H1 (cell line): ENCODE results near the gene RBM26. TPM values are rescaled to one million over a fixed set of nuclear protein-coding genes. Genes with fewer than 3 reads are reported as not detected.

ENCODE experiments used
- CTCF ChIA-PET: fragments of 300-600 bp; sonication (Branson Sonifier 250); formaldehyde crosslinking; loops from one replicate; lab custom pipeline; 2021; ENCODE audit not compliant: partially characterized antibody; lab: Charles Lee
- POLR2A ChIA-PET: fragments of 300-600 bp; sonication (Branson Sonifier 250); formaldehyde crosslinking; loops from one replicate; lab custom pipeline; 2021; ENCODE audit warnings: inconsistent platforms; ENCODE audit not compliant: partially characterized antibody; lab: Charles Lee
- DNase-seq, 2 experiments: peaks; one replicate each; pipeline versions ENCODE4 v3.0.0 to v3.0.0-alpha.2; 2010 to 2022; ENCODE audit warnings: low spot score in 2 of 2, low read depth in 1 of 2, mixed read lengths in 1 of 2
- FAIRE-seq: peaks from 2 replicates; lab custom pipeline; 2011; peaks lifted over from hg19 to GRCh38; lab: Jason Lieb, UNC
- H2AFZ ChIP-seq: 2 replicates; pipeline ENCODE4 v1.8.1; 2012; ENCODE audit warnings: low read length, inconsistent platforms
- H2AK5ac ChIP-seq: 2 replicates; pipeline ENCODE4 v1.6.1; 2013; ENCODE audit warnings: low read depth, low read length
- H2BK120ac ChIP-seq: replicated peaks from 2 replicates; pipeline ENCODE3; 2013; ENCODE audit warnings: low read depth, low read length, inconsistent platforms
- H2BK12ac ChIP-seq: 2 replicates; pipeline ENCODE4 v1.6.1; 2013; ENCODE audit warnings: low read depth, low read length
- H2BK15ac ChIP-seq: 2 replicates; pipeline ENCODE4 v1.6.1; 2013; ENCODE audit warnings: low read length
- H2BK20ac ChIP-seq: 2 replicates; pipeline ENCODE4 v1.6.1; 2013; ENCODE audit warnings: low read length
- H2BK5ac ChIP-seq: 2 replicates; pipeline ENCODE4 v1.6.1; 2013; ENCODE audit warnings: low read depth, low read length
- H3K14ac ChIP-seq: 2 replicates; pipeline ENCODE4 v1.6.1; 2013; ENCODE audit warnings: inconsistent platforms; ENCODE audit not compliant: insufficient read length
- H3K18ac ChIP-seq: 2 replicates; pipeline ENCODE4 v1.6.1; 2013; ENCODE audit warnings: low read length; ENCODE audit errors: extremely low read depth
- H3K23ac ChIP-seq: 2 replicates; pipeline ENCODE4 v1.6.1; 2013; ENCODE audit warnings: inconsistent platforms; ENCODE audit not compliant: insufficient read length
- H3K23me2 ChIP-seq: 2 replicates; pipeline ENCODE4 v1.6.1; 2013; ENCODE audit warnings: low read depth, low read length
- H3K27ac ChIP-seq: 2 replicates; pipeline ENCODE4 v1.6.1; 2011; ENCODE audit warnings: low read depth, low read length, inconsistent platforms
- H3K27me3 ChIP-seq, 4 experiments: replicated peaks in 1 of 4; 1 replicate in 1 of 4; 2 replicates in 3 of 4; pipeline versions ENCODE4 v1.6.1 to v1.8.1; 2011 to 2013; ENCODE audit warnings: low read length in 3 of 4, mild to moderate bottlenecking in 3 of 4, inconsistent platforms in 2 of 4, mixed read lengths in 2 of 4, moderate library complexity in 1 of 4; ENCODE audit not compliant: control insufficient read depth in 3 of 4, insufficient read depth in 3 of 4; ENCODE audit errors: extremely low read depth in 1 of 4
- H3K36me3 ChIP-seq, 4 experiments: 2 replicates each; pipeline versions ENCODE4 v1.6.1 to v1.8.1; 2011 to 2013; ENCODE audit warnings: mild to moderate bottlenecking in 4 of 4, low read length in 3 of 4, moderate library complexity in 2 of 4, control low read depth in 1 of 4, inconsistent platforms in 1 of 4; ENCODE audit not compliant: insufficient read depth in 4 of 4, control insufficient read depth in 2 of 4
- H3K4ac ChIP-seq: replicated peaks from 2 replicates; pipeline ENCODE3; 2013; ENCODE audit warnings: low read length, low read depth, mixed read lengths, inconsistent platforms; ENCODE audit not compliant: insufficient read length
- H3K4me1 ChIP-seq, 4 experiments: replicated peaks in 1 of 4; 1 replicate in 1 of 4; 2 replicates in 3 of 4; pipeline versions ENCODE4 v1.6.1 to v1.8.1; 2011 to 2013; ENCODE audit warnings: low read length in 3 of 4, inconsistent platforms in 2 of 4, mixed read lengths in 1 of 4; ENCODE audit not compliant: insufficient read depth in 4 of 4, control insufficient read depth in 3 of 4
- H3K4me2 ChIP-seq, 2 experiments: 2 replicates each; pipeline versions ENCODE4 v1.6.1 to v1.8.1; 2011 to 2013; ENCODE audit warnings: low read depth in 2 of 2, low read length in 2 of 2, control low read depth in 1 of 2, inconsistent platforms in 1 of 2, mild to moderate bottlenecking in 1 of 2; ENCODE audit not compliant: insufficient read depth in 1 of 2
- H3K4me3 ChIP-seq, 4 experiments: fragments of 200-600, 300-600 bp in 1 of 4; sonication (generic), shearing (Covaris generic), sonication (Bioruptor Twin) in 1 of 4; 2 replicates each; pipeline versions ENCODE4 v1.5.1 to v1.8.1; 2011 to 2016; ENCODE audit warnings: low read length in 4 of 4, low read depth in 3 of 4, control low read depth in 2 of 4, inconsistent platforms in 2 of 4, mild to moderate bottlenecking in 2 of 4, mixed read lengths in 1 of 4, moderate library complexity in 1 of 4; ENCODE audit not compliant: insufficient read depth in 2 of 4; ENCODE audit errors: extremely low read depth in 1 of 4
- H3K56ac ChIP-seq: replicated peaks from 2 replicates; pipeline ENCODE3; 2013; ENCODE audit warnings: low read depth, mild to moderate bottlenecking, mixed read lengths, low read length, inconsistent platforms; ENCODE audit not compliant: insufficient read length
- H3K79me1 ChIP-seq: 2 replicates; pipeline ENCODE4 v1.6.1; 2013; ENCODE audit warnings: low read depth, low read length, control low read depth
- H3K79me2 ChIP-seq, 2 experiments: 2 replicates each; pipeline versions ENCODE4 v1.6.1 to v1.8.1; 2012 to 2013; ENCODE audit warnings: low read length in 2 of 2, mild to moderate bottlenecking in 2 of 2, inconsistent platforms in 1 of 2; ENCODE audit not compliant: insufficient read depth in 2 of 2, control insufficient read depth in 1 of 2
- H3K9ac ChIP-seq, 4 experiments: replicated peaks in 1 of 4; 1 replicate in 1 of 4; 2 replicates in 3 of 4; pipeline versions ENCODE4 v1.6.1 to v1.8.1; 2011 to 2013; ENCODE audit warnings: low read depth in 3 of 4, low read length in 3 of 4, control low read depth in 2 of 4, mild to moderate bottlenecking in 2 of 4, moderate library complexity in 2 of 4, inconsistent platforms in 1 of 4; ENCODE audit errors: extremely low read depth in 1 of 4
- H3K9me3 ChIP-seq, 2 experiments: 2 replicates each; pipeline versions ENCODE4 v1.6.1 to v1.8.1; 2012 to 2013; ENCODE audit warnings: mild to moderate bottlenecking in 2 of 2, moderate library complexity in 2 of 2, control low read depth in 1 of 2, inconsistent platforms in 1 of 2, low read depth in 1 of 2, low read length in 1 of 2, mixed read lengths in 1 of 2; ENCODE audit not compliant: insufficient read depth in 2 of 2
- H4K20me1 ChIP-seq, 2 experiments: replicated peaks in 1 of 2; 2 replicates each; pipeline versions ENCODE3 to v1.8.1; 2011 to 2013; ENCODE audit warnings: inconsistent platforms in 2 of 2, low read length in 2 of 2, mild to moderate bottlenecking in 1 of 2; ENCODE audit not compliant: insufficient read depth in 2 of 2, control insufficient read depth in 1 of 2
- H4K5ac ChIP-seq: 2 replicates; pipeline ENCODE4 v1.6.1; 2013; ENCODE audit warnings: low read length, low read depth, mixed read lengths, inconsistent platforms; ENCODE audit not compliant: insufficient read length
- H4K8ac ChIP-seq: 2 replicates; pipeline ENCODE4 v1.8.0; 2013; ENCODE audit warnings: mild to moderate bottlenecking, moderate library complexity, low read length, inconsistent platforms; ENCODE audit not compliant: insufficient read depth; ENCODE audit errors: extremely low read depth
- H4K91ac ChIP-seq: replicated peaks from 2 replicates; pipeline ENCODE3; 2013; ENCODE audit warnings: low read length, mixed read lengths, inconsistent platforms; ENCODE audit not compliant: insufficient read length
- BACH1 ChIP-seq: IDR thresholded peaks from 2 replicates; pipeline ENCODE4 v1.6.1; 2012; ENCODE audit warnings: low read length, improper control_type of control experiment
- CBX5 ChIP-seq: fragments of 300-800, 300-1000 bp; sonication (generic); IDR thresholded peaks from 2 replicates; pipeline ENCODE4 v1.7.1; 2016; ENCODE audit warnings: antibody characterized with exemption, low read length, low read depth
- JUND ChIP-seq: IDR thresholded peaks from 2 replicates; pipeline ENCODE4 v1.6.1; 2011; ENCODE audit warnings: mild to moderate bottlenecking, improper control_type of control experiment, low read length
- SP1 ChIP-seq: IDR thresholded peaks from 2 replicates; pipeline ENCODE4 v1.6.1; 2011; ENCODE audit warnings: low read depth, low read length
- WGBS, 2 experiments: shearing (Covaris generic) in 1 of 2; methylation state at CpG; one replicate each; pipeline versions ENCODE4 v1.1.6 to v1.1.7; 2013 to 2015; ENCODE audit warnings: low lambda C conversion rate in 2 of 2, mixed read lengths in 2 of 2, inconsistent platforms in 1 of 2, low coverage in 1 of 2, missing lambda C conversion rate in 1 of 2; ENCODE audit not compliant: insufficient replicate concordance in 2 of 2, insufficient coverage in 1 of 2, insufficient read length in 1 of 2; ENCODE audit errors: extremely low coverage in 1 of 2, missing lambda C conversion rate in 1 of 2; 5-methylcytosine and 5-hydroxymethylcytosine counted together
- polyA plus RNA-seq, 7 experiments: library from polyadenylated mRNA; depleted of rRNA in 3 of 7; stranded (reverse) in 5 of 7; unstranded in 2 of 7; fragments of >200 nt in 5 of 7; fragments of 200-250 nt in 2 of 7; gene quantifications; 1 replicate in 5 of 7; 2 replicates in 1 of 7; 4 replicates in 1 of 7; pipeline versions ENCODE4 v1.2.1 to v1.2.3, GENCODE V29; 2011 to 2013; ENCODE audit warnings: missing spikeins in 2 of 7, mixed read lengths in 2 of 7
- total RNA-seq: library from RNA; stranded (reverse); fragmentation: NEBNext Ultra II Directional; extraction: Animal tissue kit (Norgen Biotek cat#: 25700); gene quantifications from 2 replicates; pipeline ENCODE4 v1.2.1, GENCODE V29; 2021

The RBM26 gene
- total and polyA plus RNA-seq, 2 of the 8 experiments (the other 6 are each of a cell fraction or from before 2014, with no cell fraction given) = 20.3 to 65.5 TPM

GRCh38 chr13:79442221-79442620 lies 36.2 kb upstream of the RBM26 start:
- Histone ChIP-seq H3K56ac (no peak overlapping the region), H3K4ac (no peak overlapping the region), H2BK12ac (no peak overlapping the region), H3K27me3 (no peaks in the 10 kb centered on the region), H2BK120ac (no peak overlapping the region), H4K91ac (no peak overlapping the region), H3K9ac (no peak overlapping the region), H3K79me2 (no peaks in the 10 kb centered on the region), H4K5ac (no peak overlapping the region), H3K4me3 (no peak overlapping the region), H4K8ac (no peak overlapping the region), H2AK5ac (no peak overlapping the region), H3K4me1 (no peaks in the 10 kb centered on the region; a peak in 1 of 7 replicates), H3K9me3 (no peaks in the 10 kb centered on the region), H4K20me1 (no peaks in the 10 kb centered on the region), H3K4me2 (no peak overlapping the region), H2BK20ac (no peak overlapping the region), H3K23ac (no peak overlapping the region), H2BK5ac (no peak overlapping the region), H3K27ac (no peak overlapping the region), H2BK15ac (no peak overlapping the region), H3K18ac (no peak overlapping the region), H3K14ac (no peak overlapping the region), H3K79me1 (no peaks in the 10 kb centered on the region), H3K36me3 (no peaks in the 10 kb centered on the region), H3K23me2 (no peaks in the 10 kb centered on the region), H2AFZ (no peak overlapping the region)
- 64% methylated on average over 1 of the region's 1 CpG; no CpG with 5 or more reads in 1 of the 2 experiments for WGBS, 2 experiments
- FAIRE-seq (no peak), DNase-seq (no peak)
- ChIA-PET POLR2A (interaction anchor here (1.3 to 1.4 kb wide), 2 partner anchors 12 to 18 kb away, joined by 3 read pairs; no protein-coding TSS in a partner anchor), CTCF (interaction anchor here (1.2 to 2.4 kb wide), 2 partner anchors 11 to 19 kb away, joined by 3 to 12 read pairs; no protein-coding TSS in a partner anchor)
- TF ChIP-seq JUND = no peak
- no peak for TF ChIP-seq CBX5
- no peak for TF ChIP-seq BACH1
- TF ChIP-seq SP1 = no peak
